ENCODE results near the gene RNF220.

Gene RNF220

GRCh38 chr1:44565259-44565750 is 160.2 kb downstream of the RNF220 start:
- no peak for TF ChIP-seq CTCF (conservative IDR thresholded peaks at IDR 0.05; ENCODE audit: low read depth, low read length)
- no peak for DNase-seq (ENCODE audit: low read depth)
- H3K4me3 ChIP-seq (ENCODE audit: low read length): no peak overlapping the region

DNA sequence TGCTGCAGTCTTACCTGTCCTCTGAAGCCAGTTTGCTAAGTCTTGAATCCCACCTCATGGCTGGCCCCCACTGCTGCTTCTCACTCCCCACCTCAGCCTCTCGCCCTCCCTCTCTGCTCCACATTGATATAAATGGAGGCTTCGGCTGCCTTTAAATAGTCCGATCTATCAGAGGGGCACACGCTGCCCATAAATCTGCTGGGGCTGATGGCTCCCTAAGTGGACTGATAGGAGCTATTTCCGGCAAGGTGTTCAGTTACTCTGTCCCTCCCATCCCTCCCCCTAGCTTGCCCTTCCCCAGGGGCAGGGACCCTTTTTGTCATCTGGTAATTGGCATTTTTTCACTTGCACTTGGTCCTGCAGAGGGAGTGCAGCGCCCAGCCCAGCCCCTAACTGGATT is 160.8 kb downstream of the RNF220 start:
- DNase-seq (ENCODE audit: low read depth): no peak
- no peak for TF ChIP-seq CTCF (conservative IDR thresholded peaks at IDR 0.05; ENCODE audit: low read depth, low read length)
- H3K4me3 ChIP-seq (ENCODE audit: low read length): no peak overlapping the region

GRCh38 chr1:44566281-44567046 is 161.4 kb downstream of the RNF220 start:
- no peak for TF ChIP-seq CTCF (conservative IDR thresholded peaks at IDR 0.05; ENCODE audit: low read depth, low read length)
- H3K4me3 ChIP-seq (ENCODE audit: low read length): no peak overlapping the region
- no peak for DNase-seq (ENCODE audit: low read depth)

- DNase-seq (ENCODE audit: low read depth): no peak
- TF ChIP-seq CTCF (conservative IDR thresholded peaks at IDR 0.05; ENCODE audit: low read depth, low read length): no peak
- H3K4me3 ChIP-seq (ENCODE audit: low read length): no peak overlapping the region
These were observed 163.3 kb downstream of the RNF220 start for GRCh38 chr1:44568128-44568900.

- TF ChIP-seq CTCF (conservative IDR thresholded peaks at IDR 0.05; ENCODE audit: low read depth, low read length): no peak
- DNase-seq (ENCODE audit: low read depth): no peak
- H3K4me3 ChIP-seq (ENCODE audit: low read length): no peak overlapping the region
These were observed 164.4 kb downstream of the RNF220 start for GRCh38 chr1:44569491-44569890.

- peak; percentile 56 for TF ChIP-seq CTCF (conservative IDR thresholded peaks at IDR 0.05; ENCODE audit: low read depth, low read length)
- no peak for DNase-seq (ENCODE audit: low read depth)
- H3K4me3 ChIP-seq (ENCODE audit: low read length): no peak overlapping the region
These were observed 166.9 kb downstream of the RNF220 start for GRCh38 chr1:44571712-44572571.

All from retinal pigment epithelial cell (primary cell).